Right renal pelvis (tissue), 4 donors: Measurements from ENCODE around the gene TXNRD1. TPM values are rescaled to one million over a fixed set of nuclear protein-coding genes. Genes with fewer than 3 reads are reported as not detected.
A peak's percentile ranks its signal among the peaks of the same experiment; 100 is the strongest.
"Not testable (repeated sequence)": the region's sequence is repeated elsewhere in the genome, so short reads cannot be mapped to it uniquely, and the experiment has no call there.

Source experiments
- DNase-seq, 4 donors: peaks; one replicate each; pipeline ENCODE4 v3.0.0-alpha.2; 2013; ENCODE audit warnings: low read depth in 4 of 4, low spot score in 3 of 4, missing footprints in 1 of 4
- polyA plus RNA-seq, 4 donors: library from polyadenylated mRNA; unstranded; fragments of 120-200 nt; gene quantifications; one replicate each; pipeline ENCODE4 v1.2.1, GENCODE V29; 2013; ENCODE audit not compliant: insufficient read length in 4 of 4

The TXNRD1 gene
- polyA plus RNA-seq, 4 donors = 56.3 to 75.0 (median 66.2) TPM

- DNase-seq = no peak
These were observed 60.9 kb downstream of the TXNRD1 start for GRCh38 chr12:104276273-104277131.

DNA sequence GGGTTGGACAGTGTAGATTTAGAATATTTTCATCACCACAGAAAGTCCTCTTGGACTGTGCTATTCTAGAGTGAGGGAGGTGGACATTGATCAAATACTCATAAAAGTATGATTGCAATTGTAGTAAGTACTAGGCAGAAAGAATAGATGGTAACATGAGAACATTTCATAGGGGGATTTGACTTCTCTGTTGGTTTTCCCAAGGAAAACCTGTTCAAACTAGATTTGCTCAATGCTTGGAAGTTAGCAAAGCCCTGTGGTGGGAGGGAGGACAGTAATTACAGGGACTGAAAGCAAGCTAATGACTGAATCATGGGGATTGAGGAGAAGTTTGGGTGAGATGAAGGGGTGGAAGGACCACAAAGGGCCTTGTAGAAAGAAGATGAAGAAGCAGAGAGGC, 63.6 kb downstream of the TXNRD1 start:
- DNase-seq = no peak

GRCh38 chr12:104280111-104280510, 64.5 kb downstream of the TXNRD1 start:
- DNase-seq = no peak

DNA sequence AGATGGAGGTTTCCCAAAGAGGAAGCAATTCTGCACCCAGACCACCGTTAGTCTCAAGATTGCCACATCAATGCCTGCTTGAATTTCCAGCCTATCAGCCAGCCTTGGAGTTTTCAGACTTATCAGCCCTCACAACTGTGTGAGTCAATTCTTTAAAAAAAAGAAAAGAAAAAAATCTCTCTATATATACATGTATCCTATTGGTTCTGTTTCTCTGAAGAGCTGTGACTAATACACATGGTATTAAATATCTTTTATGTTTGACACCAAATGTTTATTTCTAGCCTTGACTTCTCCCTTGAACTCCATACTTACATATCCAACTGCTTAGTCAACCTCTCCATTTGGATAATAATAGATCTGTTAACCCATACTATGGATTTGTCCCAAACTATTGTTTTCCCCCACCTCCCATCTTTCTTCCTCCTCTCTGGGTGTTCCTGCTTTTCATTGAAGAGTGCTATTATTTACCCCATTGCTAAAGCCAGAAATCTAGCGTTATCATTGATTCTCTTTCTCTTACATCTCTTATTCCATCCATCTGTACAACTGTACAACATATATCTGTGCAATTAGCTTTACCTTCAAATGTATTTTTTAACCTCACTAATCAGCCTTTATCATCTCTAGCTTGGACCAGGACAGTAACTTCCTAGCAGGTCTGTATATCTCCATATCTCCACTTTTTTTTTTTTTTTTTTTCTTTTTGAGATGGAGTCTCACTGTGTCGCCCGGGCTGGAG, 65.3 kb downstream of the TXNRD1 start:
- DNase-seq = no peak

DNA sequence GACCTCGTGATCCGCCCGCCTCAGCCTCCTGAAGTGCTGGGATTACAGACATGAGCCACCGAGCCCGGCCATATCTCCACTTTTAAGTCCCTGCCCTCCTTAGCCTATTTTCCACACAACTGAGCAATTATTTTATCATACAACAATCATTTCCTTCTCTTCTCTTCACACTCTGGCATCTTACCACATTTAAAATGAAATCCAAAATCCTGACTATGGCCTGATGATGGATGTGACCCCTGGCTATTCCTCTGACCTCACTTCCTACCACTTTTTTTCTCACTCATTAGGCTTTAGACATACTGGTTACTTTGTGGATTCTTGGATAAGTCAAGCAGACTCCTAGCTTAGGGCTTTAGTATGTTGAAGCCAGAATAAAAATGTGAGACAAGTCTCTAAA, 66.1 kb downstream of the TXNRD1 start:
- DNase-seq = no peak

DNA sequence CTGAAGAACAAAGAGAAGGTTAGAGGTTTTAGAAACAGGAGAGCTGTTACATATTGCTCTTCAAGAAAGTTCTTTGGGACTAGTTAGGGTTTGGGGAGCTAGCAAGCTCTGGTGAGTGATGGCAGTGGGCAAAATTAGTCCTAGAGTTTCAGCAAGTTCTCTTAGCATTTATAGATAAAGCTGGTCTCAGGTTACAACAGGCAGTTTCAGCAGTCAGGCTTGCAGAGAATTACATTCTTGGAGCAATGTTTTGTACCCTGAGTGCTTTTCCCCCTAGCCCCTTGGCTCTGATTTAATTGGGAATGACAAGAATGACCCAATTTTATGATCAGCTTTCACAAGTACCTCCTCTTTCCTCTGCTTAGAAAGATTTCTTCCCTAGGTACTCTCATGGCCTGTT, 66.5 kb downstream of the TXNRD1 start:
- no peak for DNase-seq

DNA sequence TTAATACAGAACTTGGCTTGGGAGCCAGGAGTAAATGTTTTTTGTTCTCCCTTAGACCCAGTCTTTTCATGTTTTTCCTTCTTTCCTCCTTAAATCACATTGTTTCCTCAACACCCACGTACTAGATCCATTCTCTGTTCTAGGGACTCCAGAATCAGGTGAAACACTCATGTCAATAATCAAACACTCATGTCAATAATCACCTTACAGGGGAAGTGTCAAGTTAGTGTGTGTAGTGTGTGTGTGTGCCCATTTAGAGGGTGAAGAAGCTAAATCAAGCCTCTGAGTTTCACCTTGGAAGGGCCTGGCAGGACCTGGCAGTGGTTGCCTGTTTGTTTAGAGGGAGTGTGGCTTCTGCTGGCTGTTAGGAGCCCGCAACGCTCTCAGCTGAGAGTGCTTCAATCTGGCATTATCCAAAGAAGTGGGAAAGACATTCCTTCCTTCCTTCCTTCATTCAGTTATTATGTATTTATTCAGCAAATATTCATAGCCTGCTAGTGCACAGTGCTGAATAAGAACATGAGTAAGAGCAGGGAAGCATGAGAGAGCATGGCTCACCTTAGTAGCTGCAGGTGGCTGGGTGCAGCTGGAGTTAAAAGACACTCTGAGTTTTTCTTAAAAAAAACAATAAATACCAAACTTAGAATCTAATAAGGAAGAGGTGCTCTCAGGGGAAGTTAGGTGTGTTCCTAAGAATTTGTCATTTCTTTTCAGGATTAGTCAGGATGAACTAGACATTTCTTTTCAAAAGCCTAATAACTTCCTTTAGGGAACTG, 70.3 kb downstream of the TXNRD1 start:
- DNase-seq = no peak

GRCh38 chr12:104286516-104287482, 71.2 kb downstream of the TXNRD1 start:
- DNase-seq = peak; percentile 87 to 92 (median 89)

DNA sequence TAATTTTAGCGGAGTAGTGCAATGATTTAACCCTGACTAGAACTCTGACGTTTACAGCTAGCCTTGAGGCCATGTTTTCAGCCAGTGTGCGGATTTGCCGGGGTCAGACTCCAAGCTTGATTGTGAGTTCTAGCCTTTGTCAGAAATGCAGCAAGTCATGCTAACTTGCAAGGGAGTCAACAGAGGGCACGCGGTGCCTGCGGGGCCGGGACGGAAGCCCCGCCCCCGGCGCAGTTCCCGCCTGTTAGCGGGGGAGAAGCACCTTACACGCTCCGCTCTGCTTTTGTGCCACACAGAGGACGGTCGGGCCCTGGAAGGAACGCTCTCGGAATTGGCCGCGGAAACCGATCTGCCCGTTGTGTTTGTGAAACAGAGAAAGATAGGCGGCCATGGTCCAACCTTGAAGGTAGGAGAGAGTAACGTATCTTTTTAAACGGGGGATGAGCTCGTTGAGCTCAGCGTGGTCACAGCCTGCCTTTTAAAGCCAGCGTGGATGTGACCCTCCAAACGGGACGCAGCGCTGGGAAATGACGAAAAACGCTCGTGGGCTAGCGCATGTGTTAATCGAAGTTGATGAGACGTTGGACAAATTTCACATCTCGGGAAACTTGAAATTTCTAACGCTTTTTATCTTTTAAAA, 73.2 kb downstream of the TXNRD1 start:
- peak in 3 of 4 donors; percentile 64 to 66 (median 65) for DNase-seq

DNA sequence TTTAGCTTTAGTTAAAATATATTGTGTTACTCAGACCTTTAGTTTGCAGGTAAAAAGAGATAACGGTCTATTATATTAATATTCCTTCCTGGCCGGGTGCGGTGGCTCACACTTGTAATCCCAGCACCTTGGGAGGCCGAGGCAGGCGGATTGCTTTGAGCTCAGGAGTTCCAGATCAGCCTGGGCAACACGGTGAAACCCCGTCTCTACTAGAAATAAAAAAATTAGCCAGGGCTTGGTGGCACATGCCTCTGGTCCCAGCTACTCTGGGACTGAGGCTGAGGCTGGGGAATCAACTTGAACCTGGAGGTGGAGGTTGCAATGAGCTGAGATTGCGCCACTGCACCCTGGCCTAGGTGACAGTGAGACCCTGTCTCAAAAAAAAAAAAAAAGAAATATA, 74.7 kb downstream of the TXNRD1 start:
- no peak for DNase-seq

DNA sequence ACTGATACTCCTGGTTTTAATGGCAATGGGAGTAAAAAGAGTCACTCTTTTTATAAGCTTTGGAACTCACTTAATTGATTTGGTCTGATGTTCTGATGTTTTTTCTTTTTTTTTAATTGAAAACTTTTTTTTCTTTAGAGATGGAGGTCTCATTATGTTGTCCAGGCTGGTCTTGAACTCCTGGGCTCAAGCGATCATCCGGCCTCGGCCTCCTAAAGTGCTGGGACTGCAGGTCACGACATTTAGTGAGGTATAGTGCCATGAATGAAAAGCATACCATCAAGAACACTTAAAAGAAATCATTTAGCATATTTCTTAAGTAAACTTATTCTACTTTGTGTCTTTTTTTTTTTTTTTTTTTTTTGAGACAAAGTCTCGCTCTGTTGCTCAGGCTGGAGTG, 75.3 kb downstream of the TXNRD1 start:
- no peak for DNase-seq

DNA sequence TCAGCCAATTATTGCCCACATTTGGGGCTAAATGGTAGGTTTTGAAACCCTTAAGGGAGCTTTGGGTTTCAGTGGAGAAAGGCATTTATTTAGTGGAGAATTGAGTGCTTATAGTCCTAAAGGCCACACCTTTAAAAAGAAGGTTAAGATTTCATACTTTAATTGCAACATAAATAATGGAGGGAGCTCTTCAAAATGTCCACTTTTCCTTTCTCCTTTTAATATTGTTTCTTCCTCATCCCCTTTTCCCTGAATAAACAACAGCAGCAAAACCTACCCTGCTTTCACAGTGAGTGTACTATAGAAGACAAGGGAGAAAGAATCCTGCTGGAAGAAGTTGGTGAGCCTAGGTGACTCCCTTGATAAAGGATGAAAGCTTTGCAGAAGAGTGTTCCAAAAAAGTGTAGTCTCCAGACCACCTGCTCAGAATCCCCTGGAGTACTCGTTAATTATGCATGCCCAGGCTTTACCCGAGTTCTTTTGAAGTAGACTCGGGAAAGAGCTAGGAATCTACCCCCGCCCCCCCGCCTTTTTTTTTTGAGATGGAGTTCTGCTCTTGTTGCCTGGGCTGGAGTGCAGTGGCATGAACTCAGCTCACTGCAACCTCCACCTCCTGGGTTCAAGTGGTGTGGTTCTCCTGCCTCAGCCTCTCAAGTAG, 76.4 kb downstream of the TXNRD1 start:
- no peak for DNase-seq

- DNase-seq = no peak
These were observed 77.6 kb downstream of the TXNRD1 start for GRCh38 chr12:104292872-104293794.

- not testable (repeated sequence) for DNase-seq
These were observed 78.7 kb downstream of the TXNRD1 start for GRCh38 chr12:104294158-104294859.

- DNase-seq = no peak
These were observed 79.5 kb downstream of the TXNRD1 start for GRCh38 chr12:104294927-104295668.

DNA sequence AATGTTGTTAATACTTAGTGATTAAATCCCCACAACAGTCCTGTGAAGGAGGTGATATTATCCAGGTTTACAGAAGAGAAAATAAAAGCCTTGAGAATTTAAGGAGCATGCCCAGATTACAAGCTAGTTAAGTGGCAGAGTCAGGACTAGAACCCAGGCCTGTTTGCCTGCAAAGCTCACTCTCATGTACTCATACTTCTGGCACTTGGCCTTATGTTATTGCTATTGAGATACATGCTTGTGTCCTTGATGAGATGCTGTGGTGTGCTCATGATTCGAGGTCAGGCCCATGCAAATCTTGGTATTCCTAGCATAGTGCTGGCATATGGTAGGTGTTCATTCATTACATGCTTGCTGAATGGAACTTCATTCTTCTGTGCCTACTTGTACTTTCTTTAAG, 80.4 kb downstream of the TXNRD1 start:
- no peak for DNase-seq

DNA sequence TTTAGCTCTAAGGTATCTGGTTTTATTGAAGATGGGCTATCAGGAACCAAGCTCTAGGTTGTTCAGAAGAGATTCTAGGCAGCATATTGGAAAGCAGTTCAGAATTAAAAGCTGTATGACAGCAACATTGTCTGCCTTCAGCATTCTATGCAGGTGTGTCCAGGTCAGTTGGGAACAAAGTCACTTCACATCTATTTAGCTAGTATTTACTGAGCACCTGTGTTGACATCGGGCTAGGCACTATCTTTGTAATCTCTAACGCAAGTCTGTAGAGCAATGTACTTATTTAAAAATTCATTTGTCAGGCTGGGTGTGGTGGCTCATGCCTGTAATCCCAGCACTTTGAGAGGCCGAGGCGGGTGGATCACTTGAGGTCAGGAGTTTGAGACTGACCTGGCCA, 81.1 kb downstream of the TXNRD1 start:
- DNase-seq = no peak
